B cell (primary cell): ENCODE measurements around the gene QKI. TPM values are rescaled to one million over a fixed set of nuclear protein-coding genes. Genes with fewer than 3 reads are reported as not detected.

Experiments
- ATAC-seq: fragments of 200-7000 bp; cut with Tn5 transposase; one replicate; pipeline ENCODE4 v1.10.0; 2021; ENCODE audit warnings: low read depth, mild to moderate bottlenecking, moderate number of reproducible peaks, moderate library complexity
- CTCF ChIA-PET: fragments of 350-600 bp; sonication (Branson Sonifier 250); formaldehyde crosslinking; loops from one replicate; lab custom pipeline; 2021; ENCODE audit warnings: antibody characterized with exemption, inconsistent platforms; lab: Charles Lee
- POLR2A ChIA-PET: fragments of 350-600 bp; sonication (Branson Sonifier 250); formaldehyde crosslinking; loops from one replicate; lab custom pipeline; 2021; ENCODE audit warnings: antibody characterized with exemption; lab: Charles Lee
- DNase-seq: peaks from one replicate; pipeline ENCODE4 v3.0.0; 2013
- H2AFZ ChIP-seq: 2 replicates; pipeline ENCODE4 v1.6.1; 2012; ENCODE audit warnings: mild to moderate bottlenecking, low read depth, low read length; ENCODE audit not compliant: insufficient read depth, poor library complexity, severe bottlenecking
- H3K27ac ChIP-seq, 2 donors: 1 replicate in 1 of 2; 2 replicates in 1 of 2; pipeline ENCODE4 v1.5.1; 2012 to 2013; ENCODE audit warnings: low read length in 2 of 2, mild to moderate bottlenecking in 2 of 2, moderate library complexity in 1 of 2
- H3K27me3 ChIP-seq, 4 experiments: fragments of 200-600 bp in 1 of 4; sonication (generic) in 1 of 4; replicated peaks in 1 of 4; 1 replicate in 2 of 4; 2 replicates in 2 of 4; pipeline versions ENCODE4 v1.6.1 to v1.7.0; 2013 to 2016; ENCODE audit warnings: low read length in 3 of 4, mild to moderate bottlenecking in 2 of 4, mixed read lengths in 1 of 4, moderate library complexity in 1 of 4; ENCODE audit not compliant: insufficient read depth in 4 of 4, control insufficient read depth in 3 of 4; ENCODE audit errors: control extremely low read depth in 1 of 4
- H3K36me3 ChIP-seq, 2 experiments: replicated peaks in 1 of 2; 1 replicate in 1 of 2; 2 replicates in 1 of 2; pipeline versions ENCODE4 v1.6.1 to v1.7.1; 2013; ENCODE audit warnings: low read length in 1 of 2; ENCODE audit not compliant: insufficient read depth in 2 of 2, control insufficient read depth in 1 of 2; ENCODE audit errors: control extremely low read depth in 1 of 2, extremely low read depth in 1 of 2
- H3K4me1 ChIP-seq, 2 donors: fragments of 200-600 bp in 1 of 2; sonication (generic) in 1 of 2; 1 replicate in 1 of 2; 2 replicates in 1 of 2; pipeline versions ENCODE4 v1.5.1 to v1.6.1; 2013 to 2017; ENCODE audit warnings: low read length in 2 of 2; ENCODE audit not compliant: control insufficient read depth in 2 of 2, insufficient read depth in 2 of 2
- H3K4me2 ChIP-seq: replicated peaks from 2 replicates; pipeline ENCODE3; 2012; ENCODE audit warnings: mild to moderate bottlenecking, low read depth, low read length; ENCODE audit not compliant: poor library complexity, severe bottlenecking
- H3K4me3 ChIP-seq, 5 experiments: fragments of 200-600 bp in 1 of 5; sonication (generic) in 1 of 5; 1 replicate in 3 of 5; 2 replicates in 2 of 5; pipeline versions ENCODE4 v1.5.1 to v1.7.0; 2011 to 2016; ENCODE audit warnings: low read length in 4 of 5, mild to moderate bottlenecking in 4 of 5, low read depth in 2 of 5, control low read depth in 1 of 5, moderate library complexity in 1 of 5; ENCODE audit not compliant: insufficient read depth in 1 of 5; ENCODE audit errors: control extremely low read depth in 1 of 5, extremely low read depth in 1 of 5
- H3K79me2 ChIP-seq: fragments of 200-600 bp; sonication (generic); one replicate; pipeline ENCODE4 v1.6.0; 2016; ENCODE audit warnings: low read length; ENCODE audit not compliant: control insufficient read depth, insufficient read depth
- H3K9ac ChIP-seq: fragments of 200-600 bp; sonication (generic); 2 replicates; pipeline ENCODE4 v1.6.1; 2017; ENCODE audit warnings: mild to moderate bottlenecking, low read length, moderate library complexity
- H3K9me3 ChIP-seq, 3 donors: one replicate each; pipeline versions ENCODE4 v1.6.1 to v1.7.1; 2013; ENCODE audit warnings: low read length in 2 of 3; ENCODE audit not compliant: control insufficient read depth in 2 of 3, insufficient read depth in 1 of 3; ENCODE audit errors: control extremely low read depth in 1 of 3
- H4K20me1 ChIP-seq: 2 replicates; pipeline ENCODE4 v1.6.0; 2012; ENCODE audit warnings: mild to moderate bottlenecking, low read length; ENCODE audit not compliant: insufficient read depth, control insufficient read depth, poor library complexity, severe bottlenecking
- H3K27ac Mint-ChIP-seq: one replicate; pipeline ENCODE4 v1.8.0; 2021; ENCODE audit warnings: mixed read lengths
- H3K27me3 Mint-ChIP-seq: one replicate; pipeline ENCODE4 v1.8.0; 2021; ENCODE audit warnings: mixed read lengths
- H3K4me1 Mint-ChIP-seq: one replicate; pipeline ENCODE4 v1.8.0; 2021; ENCODE audit warnings: mixed read lengths
- H3K4me3 Mint-ChIP-seq: one replicate; pipeline ENCODE4 v1.8.0; 2021; ENCODE audit warnings: mixed read lengths
- H3K9me3 Mint-ChIP-seq: one replicate; pipeline ENCODE4 v1.8.0; 2022; ENCODE audit warnings: mixed read lengths; ENCODE audit not compliant: insufficient read depth
- CTCF ChIP-seq: fragments of 200-600 bp; IDR thresholded peaks from one replicate; pipeline ENCODE4 v1.8.0; 2022; ENCODE audit warnings: antibody characterized with exemption, mild to moderate bottlenecking
- EZH2 ChIP-seq: IDR thresholded peaks from 2 replicates; pipeline ENCODE4 v1.6.1; 2012; ENCODE audit warnings: borderline replicate concordance, low read depth, mild to moderate bottlenecking, moderate library complexity, low read length; ENCODE audit not compliant: insufficient read depth, poor library complexity, severe bottlenecking
- WGBS: methylation state at CpG from one replicate; pipeline ENCODE4 v1.1.5; 2013; ENCODE audit warnings: missing lambda C conversion rate; ENCODE audit not compliant: insufficient coverage; 5-methylcytosine and 5-hydroxymethylcytosine counted together
- intact Hi-C: fragments of 100-400 bp; cut with micrococcal nuclease; formaldehyde crosslinking; loops from one replicate; pipeline ENCODE4 v1.10.0; 2022
- polyA plus RNA-seq: library from polyadenylated mRNA; depleted of rRNA; stranded (reverse); fragments of >200 nt; gene quantifications from 2 replicates; pipeline ENCODE4 v1.2.3, GENCODE V29; 2012
- total RNA-seq, 2 donors: library from RNA; stranded (reverse); fragments of 120-200 nt in 1 of 2; gene quantifications; 1 replicate in 1 of 2; 2 replicates in 1 of 2; pipeline versions ENCODE4 v1.2.3 to v1.2.4, GENCODE V29; 2013 to 2022

The QKI gene
- total and polyA plus RNA-seq, 2 donors (not counting 1 experiment from before 2014, with no cell fraction given): 38.8 to 79.5 TPM

DNA sequence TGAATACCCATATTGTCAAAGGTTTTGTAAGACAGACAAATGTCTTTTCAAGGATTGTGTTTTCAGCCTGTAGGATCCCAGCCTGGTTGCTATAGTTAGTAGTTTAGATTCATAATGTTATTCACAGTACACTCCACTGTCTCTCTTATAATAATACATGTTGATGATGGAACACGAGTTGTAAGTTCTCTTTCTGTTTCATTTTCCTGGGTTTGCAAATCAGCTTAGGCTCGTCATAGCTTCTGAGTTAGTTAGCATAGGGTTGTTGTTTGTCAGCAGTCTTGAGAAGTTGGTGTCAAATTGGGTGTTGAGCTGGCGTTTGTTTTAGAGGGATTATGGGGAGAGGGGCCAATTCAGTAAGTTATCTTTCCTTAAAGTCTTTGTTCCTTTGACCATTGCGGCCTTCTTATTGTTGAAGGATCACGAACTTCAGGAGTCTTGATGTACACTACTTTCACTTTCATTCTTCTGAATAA, 45.8 kb downstream of the QKI start:
- H2AFZ ChIP-seq: peak overlapping the region; percentile 67
- no peaks in the 10 kb centered on the region for H3K27me3 Mint-ChIP-seq
- H4K20me1 ChIP-seq: no peaks in the 10 kb centered on the region
- H3K4me3 Mint-ChIP-seq: peak overlapping the region; percentile 98
- peak; percentile 74 for DNase-seq
- ATAC-seq: peak; percentile 83
- H3K4me2 ChIP-seq: peak overlapping the region; percentile 64
- 0% methylated on average over 1 of the region's 5 CpGs for WGBS
- H3K36me3 ChIP-seq: peaks cover 5 to 8% of the 10 kb centered on the region in 2 experiments
- intact Hi-C loops: loop anchor here (2.0 kb wide), 1 partner anchor 44 kb away; no protein-coding TSS in a partner anchor
- H3K4me1 Mint-ChIP-seq: peaks cover 63% of the 10 kb centered on the region
- H3K4me3 ChIP-seq: peak overlapping the region; percentile 49 to 73 (median 55)
- CTCF ChIA-PET: interaction anchor here (1.3 kb wide), 1 partner anchor 33 kb away, joined by 3 read pairs; no protein-coding TSS in a partner anchor
- H3K9ac ChIP-seq: peak overlapping the region; percentile 70
- H3K79me2 ChIP-seq: peaks cover 95% of the 10 kb centered on the region
- no peaks in the 10 kb centered on the region for H3K9me3 Mint-ChIP-seq
- H3K27ac ChIP-seq: peak overlapping the region; percentile 72 to 75
- peak overlapping the region; percentile 97 for H3K27ac Mint-ChIP-seq
- H3K27me3 ChIP-seq: no peaks in the 10 kb centered on the region
- POLR2A ChIA-PET: no interaction called here
- TF ChIP-seq EZH2: no peak
- no peaks in the 10 kb centered on the region for H3K9me3 ChIP-seq
- peaks cover 23 to 31% of the 10 kb centered on the region in 2 donors for H3K4me1 ChIP-seq

GRCh38 chr6:163461696-163462095, 47.2 kb downstream of the QKI start:
- peaks cover 23 to 31% of the 10 kb centered on the region in 2 donors for H3K4me1 ChIP-seq
- ChIA-PET POLR2A (no interaction called here), CTCF (interaction anchor here (1.0 kb wide), 1 partner anchor 27 kb away, joined by 3 read pairs; no protein-coding TSS in a partner anchor)
- TF ChIP-seq EZH2 (no peak), CTCF (no peak)
- H3K79me2 ChIP-seq: peaks cover 96% of the 10 kb centered on the region
- peak; percentile 28 for DNase-seq
- H3K4me3 ChIP-seq: peak overlapping the region in 1 of 5 experiments; percentile 20
- ATAC-seq: no peak
- peaks cover 4 to 5% of the 10 kb centered on the region in 2 experiments for H3K36me3 ChIP-seq
- no peak overlapping the region for H3K9ac ChIP-seq
- intact Hi-C loops: loop anchor here (2.0 kb wide), 1 partner anchor 45 kb away; no protein-coding TSS in a partner anchor
- peak overlapping the region; percentile 25 to 37 for H3K27ac ChIP-seq
- H3K4me2 ChIP-seq: peak overlapping the region; percentile 32
- WGBS: no CpG with 5 or more reads among the region's 3 CpGs
- H3K27me3 ChIP-seq: no peaks in the 10 kb centered on the region
- Mint-ChIP-seq H3K4me3 (peak overlapping the region; percentile 64), H3K27ac (peak overlapping the region; percentile 15), H3K9me3 (no peaks in the 10 kb centered on the region), H3K4me1 (peaks cover 60% of the 10 kb centered on the region), H3K27me3 (no peaks in the 10 kb centered on the region)
- peaks cover 0 to 3% (median 0%) of the 10 kb centered on the region in 3 donors for H3K9me3 ChIP-seq
- no peaks in the 10 kb centered on the region for H4K20me1 ChIP-seq
- H2AFZ ChIP-seq: no peak overlapping the region
